Erythroblast (primary cell): ENCODE results near the gene UBB.

Experiments used
- GATA1 ChIP-seq: IDR thresholded peaks from 2 replicates; pipeline ENCODE4 v1.6.1; 2011; ENCODE audit warnings: low read depth, mild to moderate bottlenecking, control low read depth, low read length, moderate library complexity
- POLR2A ChIP-seq: IDR thresholded peaks from 2 replicates; pipeline ENCODE4 v1.6.1; 2011; ENCODE audit warnings: mild to moderate bottlenecking, low read length

- TF ChIP-seq POLR2A (no peak), GATA1 (no peak)
Observed at GRCh38 chr17:16425202-16425601, 44.3 kb downstream of the UBB start.
